Liver (tissue), 9 donors: Measurements from ENCODE around the gene PRICKLE4. TPM values are rescaled to one million over a fixed set of nuclear protein-coding genes. Genes with fewer than 3 reads are reported as not detected.

Source experiments
- DNase-seq: peaks from one replicate; pipeline ENCODE4 v3.0.0-alpha.2; 2017; ENCODE audit warnings: low spot score
- H3K27ac ChIP-seq, 2 donors: one replicate each; pipeline ENCODE4 v1.7.0; 2013; ENCODE audit warnings: inconsistent platforms in 2 of 2, low read length in 2 of 2, control low read depth in 1 of 2, low read depth in 1 of 2, mild to moderate bottlenecking in 1 of 2
- H3K27me3 ChIP-seq, 4 donors: one replicate each; pipeline versions ENCODE4 v1.6.1 to v1.7.0; 2013; ENCODE audit warnings: low read length in 3 of 4, inconsistent platforms in 1 of 4, mild to moderate bottlenecking in 1 of 4, moderate library complexity in 1 of 4; ENCODE audit not compliant: control insufficient read depth in 4 of 4, insufficient read depth in 4 of 4
- H3K36me3 ChIP-seq, 4 donors: one replicate each; pipeline versions ENCODE4 v1.6.1 to v1.7.0; 2013; ENCODE audit warnings: low read length in 3 of 4, mild to moderate bottlenecking in 3 of 4, low read depth in 1 of 4, moderate library complexity in 1 of 4; ENCODE audit not compliant: control insufficient read depth in 4 of 4, insufficient read depth in 3 of 4
- H3K4me1 ChIP-seq, 4 donors: one replicate each; pipeline versions ENCODE4 v1.6.1 to v1.7.0; 2013; ENCODE audit warnings: low read length in 3 of 4, mild to moderate bottlenecking in 3 of 4, moderate library complexity in 1 of 4; ENCODE audit not compliant: control insufficient read depth in 4 of 4, insufficient read depth in 4 of 4
- H3K4me3 ChIP-seq, 3 donors: one replicate each; pipeline versions ENCODE4 v1.6.1 to v1.7.0; 2013; ENCODE audit warnings: low read length in 3 of 3, control low read depth in 1 of 3, low read depth in 1 of 3, mild to moderate bottlenecking in 1 of 3
- H3K9ac ChIP-seq, 2 donors: one replicate each; pipeline ENCODE4 v1.7.0; 2013; ENCODE audit warnings: low read length in 2 of 2, mild to moderate bottlenecking in 2 of 2, moderate library complexity in 2 of 2, control low read depth in 1 of 2, low read depth in 1 of 2
- H3K9me3 ChIP-seq, 4 donors: one replicate each; pipeline versions ENCODE4 v1.6.1 to v1.7.0; 2013; ENCODE audit warnings: low read length in 3 of 4; ENCODE audit not compliant: control insufficient read depth in 4 of 4
- ATF3 ChIP-seq: IDR thresholded peaks from 2 replicates; pipeline ENCODE4 v1.6.1; 2016; ENCODE audit warnings: antibody characterized with exemption
- CTCF ChIP-seq: fragments of 150-350 bp; IDR thresholded peaks from 2 replicates; pipeline ENCODE4 v1.5.1; 2017; ENCODE audit warnings: improper control_type of control experiment, low read depth, low read length; ENCODE audit not compliant: missing input control
- EGR1 ChIP-seq, 2 donors: IDR thresholded peaks; 2 replicates each; pipeline ENCODE4 v1.6.1; 2016 to 2018; ENCODE audit warnings: antibody characterized with exemption in 2 of 2, low read depth in 2 of 2
- FOXA1 ChIP-seq: IDR thresholded peaks from 2 replicates; pipeline ENCODE4 v1.6.1; 2016; ENCODE audit warnings: antibody characterized with exemption
- FOXA2 ChIP-seq: IDR thresholded peaks from 2 replicates; pipeline ENCODE4 v1.6.1; 2016; ENCODE audit warnings: antibody characterized with exemption
- GABPA ChIP-seq, 2 donors: IDR thresholded peaks in 1 of 2; conservative IDR thresholded peaks in 1 of 2; 2 replicates each; pipeline ENCODE4 v1.6.1; 2016; ENCODE audit warnings: antibody characterized with exemption in 2 of 2, mild to moderate bottlenecking in 1 of 2, moderate library complexity in 1 of 2
- HNF4A ChIP-seq, 2 donors: conservative IDR thresholded peaks; 2 replicates each; pipeline ENCODE4 v1.6.1; 2016; ENCODE audit warnings: antibody characterized with exemption in 2 of 2, mild to moderate bottlenecking in 2 of 2
- HNF4G ChIP-seq: IDR thresholded peaks from 2 replicates; pipeline ENCODE4 v1.6.1; 2016; ENCODE audit warnings: antibody characterized with exemption
- JUND ChIP-seq, 2 donors: IDR thresholded peaks; 2 replicates each; pipeline ENCODE4 v1.6.1; 2016; ENCODE audit warnings: antibody characterized with exemption in 2 of 2
- NR2F2 ChIP-seq: IDR thresholded peaks from 2 replicates; pipeline ENCODE4 v1.6.1; 2016; ENCODE audit warnings: antibody characterized with exemption
- REST ChIP-seq: IDR thresholded peaks from 2 replicates; pipeline ENCODE4 v1.6.1; 2016; ENCODE audit warnings: antibody characterized with exemption, mild to moderate bottlenecking
- SP1 ChIP-seq: IDR thresholded peaks from 2 replicates; pipeline ENCODE4 v1.6.1; 2018; ENCODE audit warnings: antibody characterized with exemption, mild to moderate bottlenecking
- TAF1 ChIP-seq: conservative IDR thresholded peaks from 2 replicates; pipeline ENCODE4 v1.6.1; 2016; ENCODE audit warnings: antibody characterized with exemption, mild to moderate bottlenecking
- YY1 ChIP-seq: IDR thresholded peaks from 2 replicates; pipeline ENCODE4 v1.6.1; 2016; ENCODE audit warnings: antibody characterized with exemption, mild to moderate bottlenecking
- ZBTB33 ChIP-seq: IDR thresholded peaks from 2 replicates; pipeline ENCODE4 v1.6.1; 2016; ENCODE audit warnings: antibody characterized with exemption
- WGBS: extraction: QIAGEN DNeasy Blood & Tissue Kit; methylation state at CpG from one replicate; pipeline ENCODE4 v1.1.7; 2013; 5-methylcytosine and 5-hydroxymethylcytosine counted together
- polyA plus RNA-seq, 2 donors: library from polyadenylated mRNA; stranded (reverse) in 1 of 2; unstranded in 1 of 2; fragments of 200-250 nt in 1 of 2; fragments of >200 nt in 1 of 2; fragmentation: Nextera tagmentation in 1 of 2; extraction: Ambion mirVana in 1 of 2; gene quantifications; one replicate each; pipeline versions ENCODE4 v1.2.1 to v1.2.3, GENCODE V29; 2013 to 2015
- total RNA-seq, 2 donors: library from RNA; depleted of rRNA; stranded (reverse); fragments of >200 nt; gene quantifications; one replicate each; pipeline ENCODE4 v1.2.3, GENCODE V29; 2014
- donor health status: healthy.
- donor health status: healthy.
- donor health status: healthy.
- donor health status: healthy.
- donor health status: healthy.

The PRICKLE4 gene
- total and polyA plus RNA-seq, 4 donors, result 0.37 to 1.4 (median 0.98) TPM; not detected in 1

GRCh38 chr6:41747256-41748101 is 33.1 kb upstream of the PRICKLE4 start, which contains the start of gene PGC:
TSS of gene PGC (minus strand) at chr6:41747397. CDS start at chr6:41747334, 63 bp downstream.
- no peak within 1 kb of the TSS for H3K4me3 ChIP-seq

GRCh38 chr6:41748102-41748477 is 32.5 kb upstream of the PRICKLE4 start:
- H3K4me3 ChIP-seq, result no peak overlapping the region
- no peak overlapping the region for H3K9ac ChIP-seq
- no peaks in the 10 kb centered on the region for H3K4me1 ChIP-seq
- 96% methylated on average over 6 of the region's 6 CpGs for WGBS
- no peak for TF ChIP-seq JUND (IDR thresholded peaks at IDR 0.05)
- H3K27ac ChIP-seq, result no peak overlapping the region
- H3K36me3 ChIP-seq, result no peaks in the 10 kb centered on the region
- no peak for DNase-seq
- no peaks in the 10 kb centered on the region for H3K27me3 ChIP-seq
- H3K9me3 ChIP-seq, result no peaks in the 10 kb centered on the region

More at GRCh38 chr6:41747256-41748101, 33.1 kb upstream of the PRICKLE4 start, which contains the start of gene PGC:
- Histone ChIP-seq H3K4me1 (no peaks in the 10 kb centered on the region), H3K36me3 (no peaks in the 10 kb centered on the region), H3K9me3 (no peaks in the 10 kb centered on the region), H3K27me3 (no peaks in the 10 kb centered on the region), H3K9ac (no peak within 1 kb of the TSS), H3K27ac (no peak within 1 kb of the TSS)
- no peak for DNase-seq
- 79% methylated on average over 15 of the region's 15 CpGs for WGBS
- no peak for TF ChIP-seq SP1

GRCh38 chr6:41748542-41748941 is 32.0 kb upstream of the PRICKLE4 start:
- Histone ChIP-seq H3K27ac (no peak overlapping the region), H3K4me3 (no peak overlapping the region), H3K27me3 (no peaks in the 10 kb centered on the region), H3K4me1 (no peaks in the 10 kb centered on the region), H3K9ac (no peak overlapping the region), H3K9me3 (no peaks in the 10 kb centered on the region), H3K36me3 (no peaks in the 10 kb centered on the region)
- no peak for DNase-seq
- no peak for TF ChIP-seq HNF4G
- no peak for TF ChIP-seq CTCF
- no peak for TF ChIP-seq FOXA2
- TF ChIP-seq JUND (IDR thresholded peaks at IDR 0.05), result no peak
- no peak for TF ChIP-seq GABPA (IDR thresholded peaks at IDR 0.05 in 1 of 2, conservative IDR thresholded peaks at IDR 0.05 in 1 of 2)
- TF ChIP-seq ZBTB33, result no peak
- TF ChIP-seq NR2F2, result no peak
- TF ChIP-seq TAF1, result no peak
- no peak for TF ChIP-seq HNF4A (conservative IDR thresholded peaks at IDR 0.05)
- TF ChIP-seq YY1, result no peak
- no peak for TF ChIP-seq ATF3
- TF ChIP-seq FOXA1, result no peak
- TF ChIP-seq SP1, result no peak
- TF ChIP-seq EGR1 (IDR thresholded peaks at IDR 0.05; ENCODE audit: low read depth in 2 of 2), result no peak
- TF ChIP-seq REST, result no peak
- 64% methylated on average over 3 of the region's 3 CpGs for WGBS
